ENCODE measurements around the gene CREB3L1. TPM values are rescaled to one million over a fixed set of nuclear protein-coding genes. Genes with fewer than 3 reads are reported as not detected.

Gene CREB3L1
- total and polyA plus RNA-seq, 2 experiments from 2014 or later: 8.5 to 10.4 TPM

DNA sequence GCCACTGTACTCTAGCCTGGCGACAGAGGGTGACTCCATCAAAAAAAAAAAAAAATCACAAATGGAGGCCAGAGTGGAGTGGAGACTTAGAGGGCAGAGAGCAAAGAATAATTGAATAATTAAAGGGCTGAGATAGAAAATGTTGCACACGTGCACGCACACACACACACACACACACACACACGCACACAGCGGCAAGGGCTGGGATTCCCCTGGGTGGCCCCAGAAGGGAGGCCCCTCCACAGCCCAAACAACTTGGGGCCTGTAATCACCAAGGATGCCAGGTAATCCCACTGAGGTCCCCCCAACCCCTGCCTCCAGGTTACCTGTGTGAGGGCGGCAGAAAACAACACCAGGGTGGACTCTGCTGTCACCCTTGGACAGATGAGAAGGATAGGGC is 57.8 kb downstream of the CREB3L1 start:
- no peak overlapping the region for H2AFZ ChIP-seq
- ATAC-seq: no peak
- H4K20me1 ChIP-seq (replicated peaks; ENCODE audit: insufficient read depth): no peaks in the 10 kb centered on the region
- no peak overlapping the region for H3K27ac Mint-ChIP-seq
- no peak overlapping the region for H3K4me3 ChIP-seq
- H3K4me1 ChIP-seq (ENCODE audit: insufficient read depth): peaks cover 58% of the 10 kb centered on the region
- H3F3A ChIP-seq (replicated peaks; ENCODE audit: low read depth): peaks cover 21% of the 10 kb centered on the region; the same call in 1 of the 2 replicates
- no peaks in the 10 kb centered on the region for H3K9me2 ChIP-seq (ENCODE audit: insufficient read depth)
- H3K27me3 ChIP-seq (ENCODE audit: insufficient read depth): peaks cover 50% of the 10 kb centered on the region
- H3K4me2 ChIP-seq: peak overlapping the region; percentile 57
- no peaks in the 10 kb centered on the region for H3K9me3 Mint-ChIP-seq
- peaks cover 60% of the 10 kb centered on the region for H3K27me3 Mint-ChIP-seq (ENCODE audit: insufficient read depth, low read depth, poor library complexity)
- peak overlapping the region; percentile 25; the same call in 1 of the 3 replicates for H3K4me3 Mint-ChIP-seq
- DNase-seq (ENCODE audit: low spot score): no peak
- H3K4me1 Mint-ChIP-seq: peaks cover 76% of the 10 kb centered on the region
- no peaks in the 10 kb centered on the region for H3K79me2 ChIP-seq (replicated peaks; ENCODE audit: insufficient read depth)
- TF ChIP-seq, protein P1, sequence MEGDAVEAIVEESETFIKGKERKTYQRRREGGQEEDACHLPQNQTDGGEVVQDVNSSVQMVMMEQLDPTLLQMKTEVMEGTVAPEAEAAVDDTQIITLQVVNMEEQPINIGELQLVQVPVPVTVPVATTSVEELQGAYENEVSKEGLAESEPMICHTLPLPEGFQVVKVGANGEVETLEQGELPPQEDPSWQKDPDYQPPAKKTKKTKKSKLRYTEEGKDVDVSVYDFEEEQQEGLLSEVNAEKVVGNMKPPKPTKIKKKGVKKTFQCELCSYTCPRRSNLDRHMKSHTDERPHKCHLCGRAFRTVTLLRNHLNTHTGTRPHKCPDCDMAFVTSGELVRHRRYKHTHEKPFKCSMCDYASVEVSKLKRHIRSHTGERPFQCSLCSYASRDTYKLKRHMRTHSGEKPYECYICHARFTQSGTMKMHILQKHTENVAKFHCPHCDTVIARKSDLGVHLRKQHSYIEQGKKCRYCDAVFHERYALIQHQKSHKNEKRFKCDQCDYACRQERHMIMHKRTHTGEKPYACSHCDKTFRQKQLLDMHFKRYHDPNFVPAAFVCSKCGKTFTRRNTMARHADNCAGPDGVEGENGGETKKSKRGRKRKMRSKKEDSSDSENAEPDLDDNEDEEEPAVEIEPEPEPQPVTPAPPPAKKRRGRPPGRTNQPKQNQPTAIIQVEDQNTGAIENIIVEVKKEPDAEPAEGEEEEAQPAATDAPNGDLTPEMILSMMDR (conservative IDR thresholded peaks at IDR 0.05; ENCODE audit: low read depth in 2 of 2): no peak
- TF ChIP-seq NANOG (IDR thresholded peaks at IDR 0.05; ENCODE audit: borderline replicate concordance) (no peak), CREB1 (CRISPR knock-in tag; IDR thresholded peaks at IDR 0.05; ENCODE audit: low read depth) (no peak), ZNF331 (CRISPR knock-in tag; IDR thresholded peaks at IDR 0.05; ENCODE audit: low read depth) (no peak)
- TF ChIP-seq, protein P2, sequence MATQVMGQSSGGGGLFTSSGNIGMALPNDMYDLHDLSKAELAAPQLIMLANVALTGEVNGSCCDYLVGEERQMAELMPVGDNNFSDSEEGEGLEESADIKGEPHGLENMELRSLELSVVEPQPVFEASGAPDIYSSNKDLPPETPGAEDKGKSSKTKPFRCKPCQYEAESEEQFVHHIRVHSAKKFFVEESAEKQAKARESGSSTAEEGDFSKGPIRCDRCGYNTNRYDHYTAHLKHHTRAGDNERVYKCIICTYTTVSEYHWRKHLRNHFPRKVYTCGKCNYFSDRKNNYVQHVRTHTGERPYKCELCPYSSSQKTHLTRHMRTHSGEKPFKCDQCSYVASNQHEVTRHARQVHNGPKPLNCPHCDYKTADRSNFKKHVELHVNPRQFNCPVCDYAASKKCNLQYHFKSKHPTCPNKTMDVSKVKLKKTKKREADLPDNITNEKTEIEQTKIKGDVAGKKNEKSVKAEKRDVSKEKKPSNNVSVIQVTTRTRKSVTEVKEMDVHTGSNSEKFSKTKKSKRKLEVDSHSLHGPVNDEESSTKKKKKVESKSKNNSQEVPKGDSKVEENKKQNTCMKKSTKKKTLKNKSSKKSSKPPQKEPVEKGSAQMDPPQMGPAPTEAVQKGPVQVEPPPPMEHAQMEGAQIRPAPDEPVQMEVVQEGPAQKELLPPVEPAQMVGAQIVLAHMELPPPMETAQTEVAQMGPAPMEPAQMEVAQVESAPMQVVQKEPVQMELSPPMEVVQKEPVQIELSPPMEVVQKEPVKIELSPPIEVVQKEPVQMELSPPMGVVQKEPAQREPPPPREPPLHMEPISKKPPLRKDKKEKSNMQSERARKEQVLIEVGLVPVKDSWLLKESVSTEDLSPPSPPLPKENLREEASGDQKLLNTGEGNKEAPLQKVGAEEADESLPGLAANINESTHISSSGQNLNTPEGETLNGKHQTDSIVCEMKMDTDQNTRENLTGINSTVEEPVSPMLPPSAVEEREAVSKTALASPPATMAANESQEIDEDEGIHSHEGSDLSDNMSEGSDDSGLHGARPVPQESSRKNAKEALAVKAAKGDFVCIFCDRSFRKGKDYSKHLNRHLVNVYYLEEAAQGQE (IDR thresholded peaks at IDR 0.05; ENCODE audit: unreplicated experiment): no peak
- no peaks in the 10 kb centered on the region; the same call in 1 of the 2 replicates for H3K36me3 ChIP-seq (ENCODE audit: insufficient read depth)
- H3K27ac ChIP-seq (ENCODE audit: low read depth): no peak overlapping the region
- H3K36me3 Mint-ChIP-seq (ENCODE audit: low read depth): peaks cover 4% of the 10 kb centered on the region; the same call in 2 of the 3 replicates

DNA sequence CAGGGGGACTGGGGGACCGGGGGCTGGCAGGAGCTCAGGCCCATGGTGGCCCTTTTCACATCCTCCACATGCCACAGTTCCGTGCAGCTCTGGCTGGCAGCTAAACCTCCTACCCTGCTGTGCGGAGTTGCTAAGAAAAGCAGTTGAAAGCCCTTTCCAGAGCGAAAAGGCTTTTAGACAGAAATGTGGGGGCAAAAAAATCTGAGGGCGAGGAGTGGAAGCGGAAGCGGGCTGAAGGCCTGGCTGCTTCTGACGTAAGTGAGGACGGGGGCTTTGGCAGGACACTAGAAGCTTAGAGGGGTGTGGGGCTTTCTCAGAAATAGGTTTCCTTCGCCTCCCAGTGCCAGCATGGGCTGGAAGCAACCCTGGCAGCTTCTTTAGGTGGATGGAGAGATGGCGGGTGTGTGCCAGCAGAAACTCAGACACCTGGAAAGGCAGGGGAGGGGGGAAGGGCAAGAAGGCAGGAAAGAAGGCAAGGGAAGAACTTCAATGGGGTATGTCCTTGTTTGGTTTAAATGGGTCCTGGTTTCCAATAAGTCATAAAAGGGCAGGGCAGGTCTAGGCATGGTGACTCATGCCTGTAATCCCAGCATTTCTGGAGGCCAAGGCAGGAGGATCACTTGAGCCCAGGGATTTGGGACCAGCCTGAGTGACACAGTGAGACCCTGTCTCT is 58.6 kb downstream of the CREB3L1 start:
- Mint-ChIP-seq H3K4me1 (peaks cover 74% of the 10 kb centered on the region), H3K9me3 (no peaks in the 10 kb centered on the region), H3K27ac (peak overlapping the region; percentile 54; the same call in 1 of the 2 replicates), H3K36me3 (ENCODE audit: low read depth) (peaks cover 4% of the 10 kb centered on the region; the same call in 2 of the 3 replicates), H3K27me3 (ENCODE audit: insufficient read depth, low read depth, poor library complexity) (peaks cover 54% of the 10 kb centered on the region), H3K4me3 (peak overlapping the region; percentile 9; the same call in 1 of the 3 replicates)
- DNase-seq (ENCODE audit: low spot score) (no peak), ATAC-seq (no peak)
- H3K36me3 ChIP-seq (ENCODE audit: insufficient read depth): no peaks in the 10 kb centered on the region; the same call in 1 of the 2 replicates
- H3K4me3 ChIP-seq: no peak overlapping the region
- H2AFZ ChIP-seq: peak overlapping the region; percentile 14; the same call in 1 of the 2 replicates
- peaks cover 42% of the 10 kb centered on the region for H3K27me3 ChIP-seq (ENCODE audit: insufficient read depth)
- peaks cover 58% of the 10 kb centered on the region for H3K4me1 ChIP-seq (ENCODE audit: insufficient read depth)
- H3F3A ChIP-seq (replicated peaks; ENCODE audit: low read depth): peaks cover 20% of the 10 kb centered on the region; the same call in 1 of the 2 replicates
- no peaks in the 10 kb centered on the region for H3K9me2 ChIP-seq (ENCODE audit: insufficient read depth)
- H3K79me2 ChIP-seq (replicated peaks; ENCODE audit: insufficient read depth): no peaks in the 10 kb centered on the region
- no peaks in the 10 kb centered on the region for H4K20me1 ChIP-seq (replicated peaks; ENCODE audit: insufficient read depth)
- no peak overlapping the region for H3K27ac ChIP-seq (ENCODE audit: low read depth)
- peak overlapping the region; percentile 57 for H3K4me2 ChIP-seq
- TF ChIP-seq, protein P1 (conservative IDR thresholded peaks at IDR 0.05; ENCODE audit: low read depth in 2 of 2): no peak
- TF ChIP-seq POLR2AphosphoS5 (IDR thresholded peaks at IDR 0.05; ENCODE audit: low read depth) (no peak), EZH2 (IDR thresholded peaks at IDR 0.05; ENCODE audit: low read depth, unreplicated experiment) (no peak), EZH2phosphoT487 (IDR thresholded peaks at IDR 0.05; ENCODE audit: unreplicated experiment) (no peak)

All from GM23338 (cell line).